NCI-H1092 treated with DMSO at 0.1 percent for 48 hours (cell line): ENCODE results near the gene HOXC10.

Experiments used
- DNase-seq: peaks from one replicate; lab custom pipeline; 2025; lab: John Stamatoyannopoulos, UW

HOXC10 gene

DNA sequence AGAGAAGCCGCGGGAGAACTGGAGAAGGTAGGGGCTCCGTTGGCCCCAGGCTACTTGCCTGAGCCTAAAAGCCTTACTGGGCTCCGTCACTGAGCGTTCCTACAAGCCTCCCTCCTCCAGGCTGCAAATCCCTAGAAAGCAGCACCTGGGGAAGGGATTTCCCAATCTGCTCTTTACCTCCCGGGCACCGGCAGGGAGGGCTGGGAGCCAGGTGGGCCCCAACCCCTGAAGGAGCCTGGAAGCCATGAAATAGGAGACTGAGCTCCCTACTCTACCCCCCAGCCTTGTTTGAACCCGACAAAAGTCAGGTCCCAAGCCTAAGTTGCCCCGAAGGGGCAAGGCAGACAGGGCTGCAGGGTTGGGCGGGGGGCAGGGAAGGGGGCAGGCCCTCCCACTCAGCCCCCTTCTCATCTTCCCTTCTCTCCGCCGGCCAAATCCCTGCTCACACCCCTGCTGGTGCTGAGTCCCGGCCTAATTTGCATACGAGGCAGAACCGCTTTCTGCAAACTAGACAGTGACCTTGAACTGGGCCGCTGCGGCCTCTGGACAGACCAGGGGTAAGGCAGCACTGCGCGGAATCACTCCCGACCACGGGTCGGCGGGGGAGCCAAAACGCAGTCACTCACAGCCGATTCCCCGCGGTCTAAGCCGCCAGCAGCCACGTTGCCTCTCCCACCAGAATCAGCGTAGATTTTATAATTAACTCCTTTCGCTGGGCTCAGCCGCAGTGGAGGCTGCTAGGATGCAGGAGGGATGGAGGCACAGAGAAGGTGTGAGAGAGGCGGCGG, 34.0 kb upstream of the HOXC10 start:
- DNase-seq = no peak

GRCh38 chr12:53951577-53952334, 33.2 kb upstream of the HOXC10 start:
- DNase-seq = no peak

GRCh38 chr12:53952335-53952694, 32.6 kb upstream of the HOXC10 start:
- no peak for DNase-seq

DNA sequence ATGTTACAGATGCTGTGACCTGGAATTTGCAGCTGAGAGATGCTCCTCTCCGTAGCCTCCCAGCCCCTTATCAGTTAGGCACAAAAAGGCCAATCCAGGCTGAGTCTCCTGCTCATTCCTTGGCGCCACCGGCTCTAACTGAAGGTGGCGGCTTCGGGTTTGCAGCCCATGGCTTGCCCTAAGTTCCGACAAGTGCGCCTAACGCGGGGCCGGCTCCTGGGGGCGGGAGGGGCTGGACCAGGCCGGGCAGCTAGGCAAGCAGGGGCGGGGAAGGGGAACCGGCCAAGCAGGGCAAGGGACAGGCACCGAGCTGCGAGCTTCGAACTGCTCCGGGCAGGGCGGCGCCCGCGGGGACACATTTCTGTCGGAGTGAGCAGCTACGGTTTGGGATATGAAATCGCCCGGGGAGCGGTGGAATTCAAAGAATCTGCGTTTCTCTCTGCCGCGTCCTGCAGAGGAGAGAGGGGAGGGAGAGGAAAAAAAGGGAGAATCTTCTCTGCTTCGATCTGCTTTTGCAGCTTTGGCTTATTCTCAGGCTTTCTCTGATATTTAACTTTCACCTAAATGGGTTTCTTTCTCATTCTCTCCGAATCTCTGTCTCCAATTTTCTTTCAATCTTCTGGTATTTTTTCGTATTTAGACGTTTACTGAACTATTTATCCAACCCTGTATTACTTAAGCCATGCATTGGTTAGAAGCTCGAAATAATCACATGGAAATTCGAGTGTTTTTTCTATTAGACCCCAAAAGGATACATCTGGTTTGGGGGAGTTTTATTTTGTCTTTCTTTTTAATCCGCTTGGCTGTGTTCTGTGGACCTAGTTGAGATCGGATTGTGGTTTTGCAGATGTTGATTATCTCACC, 31.8 kb upstream of the HOXC10 start:
- no peak for DNase-seq

DNA sequence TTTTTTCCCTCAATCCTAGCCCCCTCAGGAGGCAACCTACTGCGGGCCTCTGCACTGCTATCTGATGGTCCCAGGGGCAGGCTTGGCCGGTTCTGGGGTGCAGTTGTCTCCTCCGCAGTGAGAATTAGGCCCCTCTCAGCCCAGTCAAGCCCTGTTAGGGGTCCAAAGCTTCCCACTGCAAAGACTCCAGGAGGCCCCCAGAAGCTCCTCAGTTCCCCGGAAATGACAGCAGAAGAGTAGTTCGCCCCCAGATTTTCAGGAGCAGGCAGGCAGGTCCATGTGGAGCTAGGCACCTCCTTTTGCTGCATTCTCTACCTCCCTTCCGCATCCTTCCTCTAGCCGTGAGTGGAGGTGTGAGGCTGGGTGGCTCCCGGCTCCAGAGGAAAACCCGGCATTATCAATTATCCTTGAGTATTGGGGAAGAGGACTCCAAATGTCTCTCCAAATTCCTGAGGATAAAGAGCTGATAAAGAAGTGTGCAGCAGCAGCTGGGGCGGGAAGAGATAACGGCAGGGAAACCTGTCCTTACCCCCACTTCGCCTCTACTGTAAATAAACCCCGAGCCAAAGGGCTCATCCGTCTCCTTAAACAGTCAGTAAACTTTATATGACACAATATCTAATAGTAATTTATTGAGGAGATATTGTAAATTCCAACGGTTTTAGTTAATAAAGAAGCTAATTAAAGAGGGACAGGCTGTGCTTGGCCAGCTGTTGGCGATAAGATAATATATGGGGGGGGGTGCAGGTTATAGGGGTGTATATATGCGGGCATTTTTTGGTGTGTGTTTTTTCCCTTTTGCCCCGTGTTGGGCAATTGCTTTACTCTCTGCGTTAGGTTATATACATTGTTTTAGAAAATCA, 30.9 kb upstream of the HOXC10 start:
- DNase-seq = no peak

- no peak for DNase-seq
Observed at GRCh38 chr12:53954694-53955035, 30.3 kb upstream of the HOXC10 start, which contains the start of gene HOXC12. Gene HOXC12, plus strand, starts transcription at chr12:53954903. Its CDS starts 27 bp downstream, at chr12:53954930.

GRCh38 chr12:53955036-53955775, 29.7 kb upstream of the HOXC10 start:
- no peak for DNase-seq

DNA sequence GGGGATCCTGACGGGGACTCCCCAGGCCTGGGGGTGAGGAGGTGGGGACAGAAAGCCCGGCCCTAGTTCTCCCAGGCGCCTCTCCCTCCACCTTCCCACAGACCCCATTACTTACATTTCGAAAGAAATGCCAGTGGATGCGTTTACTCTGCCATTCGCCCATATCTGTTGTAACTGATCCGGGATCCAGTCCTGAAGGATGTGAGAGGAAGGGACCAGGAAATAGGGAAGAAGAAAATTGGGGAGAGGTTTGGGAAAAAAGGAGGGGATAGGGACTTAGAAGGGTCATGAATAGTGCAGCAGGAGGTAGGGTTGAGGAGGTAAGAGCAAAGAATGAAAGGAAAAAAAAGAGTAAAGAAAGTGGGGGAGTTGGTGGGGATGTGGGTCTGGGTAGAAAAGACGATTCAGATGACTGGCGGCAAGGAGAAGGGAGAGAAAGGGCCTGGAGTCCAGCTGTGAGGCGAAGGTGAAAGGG, 29.1 kb upstream of the HOXC10 start:
- no peak for DNase-seq

GRCh38 chr12:53956251-53956887, 28.6 kb upstream of the HOXC10 start:
- DNase-seq = no peak

DNA sequence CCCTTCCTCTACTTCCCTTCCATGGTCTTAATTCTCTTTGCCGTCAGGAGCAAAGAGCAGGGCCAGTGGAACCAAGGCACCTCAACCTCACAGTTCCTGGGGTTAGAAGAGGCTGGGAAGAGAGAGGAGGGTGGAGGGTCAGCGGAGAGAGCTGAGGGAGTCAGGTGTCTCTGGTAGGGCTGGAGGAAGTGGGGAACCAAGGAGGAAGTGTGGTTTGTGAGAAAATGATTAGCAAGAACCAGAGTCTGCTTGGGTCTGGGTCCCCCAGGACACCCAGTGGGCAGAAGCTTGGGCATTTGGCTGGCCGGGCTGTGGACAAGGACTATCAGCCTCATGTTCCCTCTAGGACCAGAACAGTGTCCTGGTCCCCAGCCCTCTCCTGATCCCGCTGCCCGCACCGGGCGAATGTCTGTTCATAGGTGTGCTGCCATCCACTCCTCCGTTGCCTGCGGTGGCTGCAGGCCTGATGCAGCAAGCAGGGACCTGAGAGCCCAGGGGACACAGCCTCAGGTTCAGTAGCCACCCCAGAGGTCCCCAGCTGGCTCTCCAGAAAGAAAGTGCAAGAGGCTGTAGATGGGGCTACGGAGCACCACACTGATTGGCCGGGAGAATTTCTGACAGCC, 27.9 kb upstream of the HOXC10 start:
- no peak for DNase-seq

GRCh38 chr12:53958128-53958527, 26.8 kb upstream of the HOXC10 start:
- DNase-seq = no peak

- DNase-seq = no peak
Observed at GRCh38 chr12:53959314-53959713, 25.6 kb upstream of the HOXC10 start.

DNA sequence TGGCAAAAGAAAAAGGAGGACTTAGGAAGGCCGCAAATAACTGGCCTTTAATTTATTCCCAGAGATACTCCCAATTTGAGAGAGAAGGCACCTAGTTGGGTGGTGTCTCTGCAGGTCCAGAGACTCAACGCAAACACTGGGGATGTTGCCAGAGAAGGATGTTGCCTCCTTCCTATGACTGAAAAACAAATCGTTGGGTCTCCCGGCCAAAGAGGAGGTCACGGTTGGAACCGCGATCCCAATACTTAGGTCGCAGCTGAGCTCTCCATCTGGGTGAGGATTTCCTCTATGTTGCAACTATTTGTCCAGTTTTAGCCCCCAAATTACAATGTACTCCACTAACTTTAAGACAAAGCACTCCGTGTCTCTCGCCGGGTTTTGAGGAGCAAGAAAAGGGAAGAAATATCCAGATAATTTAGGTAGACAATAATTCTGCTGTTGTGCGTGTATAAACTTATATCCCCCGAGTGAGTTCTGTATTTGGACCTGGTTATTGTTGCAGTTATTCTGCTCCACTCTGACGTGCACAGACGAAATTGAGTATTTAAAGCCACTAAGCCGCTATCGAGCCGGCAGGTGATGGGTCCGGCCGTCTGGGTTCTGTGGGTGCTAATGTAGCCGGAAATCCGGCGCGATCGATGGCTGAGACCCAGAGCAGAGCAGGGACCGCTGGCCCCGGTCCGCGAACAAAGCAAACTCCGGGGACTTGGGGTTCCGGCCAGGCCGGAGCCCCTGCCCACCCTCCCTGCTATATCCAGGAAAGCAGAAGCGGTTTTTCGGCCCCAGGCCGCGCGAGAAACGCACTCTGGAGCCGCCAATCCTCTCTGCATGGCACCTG, 24.5 kb upstream of the HOXC10 start:
- no peak for DNase-seq

DNA sequence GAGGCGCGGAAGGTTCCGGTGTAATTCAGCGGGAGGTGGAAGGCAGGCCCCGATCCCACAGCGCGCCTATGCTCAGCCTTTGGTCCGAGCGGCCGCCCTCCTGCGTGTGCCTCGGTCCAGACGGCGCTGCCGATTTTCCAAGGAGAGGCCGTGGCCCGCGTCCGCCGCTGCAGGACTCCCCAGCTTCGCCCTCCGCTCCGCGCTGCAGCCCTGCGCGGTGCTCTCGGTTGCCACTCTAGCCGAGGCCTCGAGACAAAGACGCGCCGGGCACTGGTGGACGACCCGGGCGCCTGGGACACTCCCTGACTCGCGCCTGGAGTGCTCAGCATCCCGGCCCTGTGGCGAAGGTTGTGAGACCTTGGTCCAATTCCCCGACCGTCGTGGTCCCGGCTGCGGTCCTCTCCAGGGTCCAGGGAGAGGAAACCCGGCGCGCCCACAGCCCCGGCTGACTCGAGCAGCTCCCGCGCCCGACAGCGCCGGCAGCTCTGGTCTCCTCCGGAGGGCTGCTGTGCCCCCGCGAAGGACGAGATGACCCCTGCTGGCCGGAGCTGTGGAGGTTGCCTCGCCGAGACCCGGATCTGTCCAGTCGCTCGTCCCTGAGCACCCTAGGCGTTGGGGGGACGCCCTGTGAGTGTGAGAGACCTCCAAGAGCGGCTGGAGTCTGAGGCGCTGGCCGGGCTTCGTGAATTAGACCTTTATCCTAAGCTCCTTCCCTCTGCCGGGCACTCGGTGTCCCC, 23.8 kb upstream of the HOXC10 start:
- no peak for DNase-seq

DNA sequence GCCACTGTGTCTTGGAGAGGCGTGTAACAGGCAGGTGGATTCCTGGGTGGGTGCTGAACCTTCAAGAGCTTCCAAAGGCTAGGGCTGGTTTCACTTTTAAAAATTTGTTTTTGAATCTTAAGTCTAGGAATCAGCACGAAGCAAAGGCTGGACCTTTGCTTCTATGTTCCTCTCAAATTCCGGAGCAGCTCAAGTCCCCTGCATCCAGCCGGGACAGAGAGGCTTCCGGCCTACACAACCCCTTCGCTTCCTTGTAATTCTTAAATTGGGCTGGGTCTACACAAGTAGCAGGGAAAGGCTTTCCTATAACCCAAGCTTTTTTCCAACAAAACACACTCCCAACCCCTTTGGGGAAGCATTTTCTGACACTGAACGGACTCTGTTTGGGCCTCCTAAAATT, 21.9 kb upstream of the HOXC10 start:
- DNase-seq = no peak

DNA sequence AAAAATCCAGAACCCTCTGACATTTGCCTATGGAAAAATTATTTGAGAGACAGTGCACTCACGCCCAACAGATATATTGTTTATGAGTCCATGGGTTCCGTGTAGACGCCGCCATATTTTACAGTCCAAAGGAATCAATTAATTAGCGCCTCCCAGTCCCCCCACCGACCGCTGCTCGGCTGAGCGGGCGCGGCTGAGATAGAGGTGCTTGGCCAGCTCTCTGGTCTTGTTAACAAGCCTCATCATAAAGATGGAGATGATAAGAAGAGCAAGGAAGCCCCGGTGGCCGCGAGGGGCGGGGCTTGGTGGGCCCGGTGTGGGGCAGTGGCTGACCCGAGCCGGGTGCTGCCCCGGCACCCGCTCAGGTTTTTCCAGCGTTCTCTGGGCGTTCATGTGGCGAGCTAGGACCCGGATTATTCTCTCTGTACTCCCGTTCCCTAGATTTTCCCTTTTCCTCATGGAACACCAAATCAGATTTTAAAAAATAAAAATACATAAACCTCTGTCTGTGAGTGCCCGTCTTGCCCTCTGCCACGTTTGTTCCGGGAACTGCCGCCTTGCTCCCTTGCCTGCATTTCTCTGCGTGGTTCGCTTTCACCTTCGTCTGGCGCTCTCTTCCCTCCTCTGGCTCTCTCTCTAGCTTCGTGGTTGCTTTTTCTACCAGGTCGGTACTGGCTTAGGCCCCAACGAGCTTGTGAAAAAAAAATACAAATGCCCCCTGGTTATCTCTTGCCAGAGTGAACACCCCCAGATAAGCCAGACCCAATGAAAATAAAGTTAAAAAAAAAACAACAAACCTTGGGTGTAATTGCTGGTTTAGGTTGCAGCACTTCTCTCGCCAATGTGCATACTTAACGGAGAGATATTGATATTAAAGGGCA, 21.3 kb upstream of the HOXC10 start:
- no peak for DNase-seq

- no peak for DNase-seq
Observed at GRCh38 chr12:53964315-53964713, 20.6 kb upstream of the HOXC10 start.
